GM19463 (cell line): ENCODE measurements around the gene TCP11X1.
"Not testable (repeated sequence)": the region's sequence is repeated elsewhere in the genome, so short reads cannot be mapped to it uniquely, and the experiment has no call there.

Experiments
- ATAC-seq: cut with Tn5 transposase; IDR thresholded peaks from one replicate; pipeline ENCODE4 v1.9.1; 2021; ENCODE audit warnings: mild to moderate bottlenecking, moderate library complexity; ENCODE audit not compliant: unreplicated experiment

TCP11X1 gene

DNA sequence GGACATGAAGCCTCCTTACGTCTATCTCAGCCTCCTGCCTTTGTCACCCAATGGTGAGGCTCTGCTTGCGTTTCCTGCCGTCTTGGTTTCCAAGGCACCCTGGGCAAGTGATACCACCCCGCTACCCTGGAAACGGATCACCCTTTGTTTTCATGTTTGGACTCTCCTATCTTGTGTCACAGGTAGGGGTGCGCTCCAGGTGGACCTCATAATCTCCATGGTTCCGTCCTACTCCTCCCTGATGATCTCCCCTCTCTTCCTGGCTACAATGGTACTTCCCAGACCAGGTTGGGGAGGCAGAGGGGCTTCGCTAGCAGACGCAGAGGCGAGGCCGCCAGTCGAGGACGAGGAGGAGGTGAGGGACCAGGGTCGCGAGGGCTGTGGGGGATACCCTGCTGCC is at the start of gene TCP11X1:
Gene TCP11X1, plus strand, starts transcription at position 316 of the 400 bp plus-strand sequence.
- ATAC-seq, result not testable (repeated sequence)

DNA sequence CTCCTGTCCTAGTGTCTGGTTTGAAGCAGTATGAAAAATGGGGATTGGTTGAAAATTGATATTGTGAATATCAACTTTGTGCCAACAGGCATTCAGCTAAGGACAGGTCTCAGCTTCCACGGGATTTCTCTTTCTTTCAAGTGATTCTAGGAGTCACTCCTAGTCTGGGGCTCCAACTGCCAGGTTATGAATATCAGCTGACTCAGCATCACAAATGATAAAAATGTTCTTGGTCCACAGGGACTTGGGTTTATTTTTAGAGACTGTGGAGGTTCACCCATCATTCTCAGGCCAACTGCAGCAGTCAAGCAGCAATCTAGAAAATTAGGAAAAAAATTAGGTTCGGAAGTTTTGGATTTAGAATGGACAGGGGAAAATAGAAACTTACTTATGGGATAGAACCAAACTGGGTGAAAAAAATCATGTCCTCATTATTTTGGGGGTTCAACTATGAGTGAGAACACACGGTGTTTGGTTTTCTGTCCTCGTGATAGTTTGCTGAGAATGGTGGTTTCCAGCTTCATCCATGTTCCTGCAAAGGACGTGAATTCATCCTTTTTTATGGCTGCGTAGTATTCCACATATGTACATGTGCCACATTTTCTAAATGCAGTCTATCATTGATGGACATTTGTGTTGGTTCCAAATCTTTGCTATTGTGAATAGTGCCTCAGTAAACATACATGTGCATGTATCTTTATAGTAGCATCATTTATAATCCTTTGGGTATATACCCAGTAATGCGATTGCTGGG is 29.0 kb upstream of the TCP11X1 start:
- no peak for ATAC-seq

DNA sequence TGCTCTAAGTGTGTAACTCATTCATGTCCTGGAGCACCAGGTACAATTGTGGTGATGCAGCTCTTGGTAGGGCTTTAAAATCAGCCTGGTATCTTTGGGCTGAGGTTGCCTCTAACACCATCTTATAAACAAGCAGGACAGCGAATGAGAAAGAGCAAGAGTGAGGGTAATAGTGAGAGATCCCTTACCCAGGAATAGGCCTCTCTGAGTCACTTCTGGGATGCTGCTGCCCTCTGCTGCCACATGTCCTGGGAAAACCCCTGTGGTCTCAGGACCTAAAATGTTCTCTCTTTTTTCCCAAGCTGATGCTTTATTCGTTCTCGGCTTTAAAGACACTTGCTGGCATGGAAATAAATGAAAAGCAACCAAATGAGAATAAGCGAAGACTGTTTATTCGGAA is 7.2 kb upstream of the TCP11X1 start:
- not testable (repeated sequence) for ATAC-seq

DNA sequence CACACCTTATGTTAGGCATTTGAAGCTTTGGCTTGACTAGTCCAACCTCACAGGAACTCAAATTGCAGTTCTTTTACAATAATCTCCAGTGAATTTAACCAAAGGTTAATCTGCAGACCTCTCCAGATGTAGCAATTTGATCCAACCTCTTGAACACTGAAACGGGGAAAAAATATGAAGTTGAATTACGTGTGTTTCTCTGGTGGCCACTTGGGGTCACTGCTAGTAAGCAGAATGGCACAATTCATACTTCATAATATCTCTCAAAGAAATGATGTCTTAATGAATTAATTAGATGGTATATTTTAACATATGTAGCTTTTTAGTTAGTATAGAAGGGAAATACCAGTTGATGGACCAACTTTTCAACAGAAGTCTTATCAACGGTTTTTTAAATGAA is 1.4 kb downstream of the TCP11X1 start:
- ATAC-seq, result not testable (repeated sequence)

DNA sequence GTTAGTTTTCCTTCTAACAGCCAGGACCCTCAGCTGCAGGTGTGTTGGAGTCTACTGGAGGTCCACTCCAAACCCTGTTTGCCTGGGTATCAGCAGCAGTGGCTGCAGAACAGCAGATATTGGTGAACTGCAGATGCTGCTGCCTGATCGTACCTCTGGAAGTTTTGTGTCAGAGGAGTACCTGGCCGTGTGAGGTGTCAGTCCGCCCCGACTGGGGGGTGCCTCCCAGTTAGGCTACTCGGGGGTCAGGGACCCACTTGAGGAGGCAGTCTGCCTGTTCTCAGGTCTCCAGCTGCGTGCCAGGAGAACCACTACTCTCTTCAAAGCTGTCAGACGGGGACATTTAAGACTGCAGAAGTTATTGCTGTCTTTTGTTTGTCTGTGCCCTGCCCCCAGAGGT is 20.6 kb downstream of the TCP11X1 start:
- ATAC-seq, result not testable (repeated sequence)

DNA sequence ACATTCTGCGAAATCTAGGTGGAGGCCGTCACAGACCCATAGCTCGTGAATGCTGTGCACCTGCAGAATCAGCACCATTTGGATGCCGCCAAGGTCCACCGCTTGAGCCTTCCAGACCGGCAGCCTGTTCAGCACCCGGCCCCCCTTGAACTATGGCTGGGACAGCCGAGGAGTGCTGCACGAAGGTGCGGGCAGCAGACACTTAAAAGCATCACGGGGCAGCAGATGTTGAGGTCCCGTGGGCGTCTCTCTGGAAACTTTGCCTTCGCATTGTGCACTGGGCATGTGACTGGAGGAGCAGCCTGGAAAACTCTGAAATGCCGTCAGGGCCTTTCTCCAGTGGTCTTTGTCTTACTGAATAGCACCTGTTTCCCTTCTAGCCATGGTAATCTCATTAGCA is 25.2 kb downstream of the TCP11X1 start:
- ATAC-seq, result not testable (repeated sequence)

DNA sequence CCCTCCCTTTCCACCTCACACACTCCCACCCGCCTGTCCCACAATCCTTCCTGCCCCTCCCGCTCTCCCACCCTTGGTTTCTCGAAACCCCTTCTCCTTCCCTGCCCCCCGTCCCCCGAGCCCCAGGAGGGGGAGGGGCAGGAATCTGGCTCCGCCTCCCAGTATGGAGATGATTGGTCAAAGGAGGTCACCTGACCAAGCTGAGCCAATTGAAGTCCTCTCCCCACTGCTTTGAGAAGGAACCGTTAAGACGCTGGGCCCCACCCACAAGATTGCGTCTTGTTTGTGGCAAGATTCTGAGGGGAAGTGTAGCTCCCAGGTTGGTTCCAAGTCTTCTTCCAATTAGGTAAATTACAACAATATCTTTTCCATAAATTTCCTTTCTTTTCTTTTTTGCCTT is 31.8 kb downstream of the TCP11X1 start, which contains the start of gene NXF2:
Gene NXF2, plus strand, starts transcription at position 275 of the 400 bp plus-strand sequence. CDS start 59,912 bp downstream, outside the sequence.
- not testable (repeated sequence) for ATAC-seq

DNA sequence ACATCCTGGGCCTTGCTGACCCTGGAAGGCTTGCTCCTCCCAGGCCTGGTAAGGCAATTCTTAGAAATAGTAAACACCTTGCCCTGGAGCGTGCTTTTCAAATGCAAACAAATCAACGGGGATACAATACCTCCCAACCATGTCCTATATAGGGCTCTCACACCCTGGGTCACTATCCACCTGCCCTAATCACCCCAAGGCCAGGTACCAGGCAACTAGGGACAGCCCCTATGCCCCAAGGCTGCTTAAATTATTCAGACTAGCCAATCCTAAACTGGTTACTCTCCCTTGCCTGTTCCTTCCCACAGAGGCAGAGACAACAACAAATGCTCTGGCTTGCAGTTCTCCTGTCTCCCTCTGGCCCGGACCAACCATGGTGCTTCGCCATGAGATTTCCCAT is 57.1 kb downstream of the TCP11X1 start:
- not testable (repeated sequence) for ATAC-seq
